Caco-2 (cell line): ENCODE results near the gene RAB28. TPM values are rescaled to one million over a fixed set of nuclear protein-coding genes. Genes with fewer than 3 reads are reported as not detected.

Source experiments
- BruUV-seq: library from RNA; stranded (reverse); fragments of 400-500 nt; replicated peaks from 2 replicates; lab custom pipeline; 2021; lab: Mats Ljungman, UMichigan
- CTCF ChIA-PET: fragments of 300-600 bp; sonication (Branson Sonifier 250); formaldehyde crosslinking; loops from one replicate; lab custom pipeline; 2022; ENCODE audit warnings: antibody characterized with exemption; lab: Charles Lee
- POLR2A ChIA-PET: fragments of 300-600 bp; sonication (Branson Sonifier 250); formaldehyde crosslinking; loops from one replicate; lab custom pipeline; 2022; ENCODE audit warnings: antibody characterized with exemption; lab: Charles Lee
- DNase-seq, 2 experiments: peaks; one replicate each; pipeline versions ENCODE4 v3.0.0 to v3.0.0-alpha.2; 2020 to 2022
- H3K27me3 ChIP-seq: replicated peaks from 2 replicates; pipeline ENCODE4 v1.6.0; 2011; ENCODE audit warnings: low read length; ENCODE audit not compliant: control insufficient read depth, insufficient read depth
- H3K36me3 ChIP-seq: 2 replicates; pipeline ENCODE4 v1.5.1; 2011; ENCODE audit warnings: low read length; ENCODE audit not compliant: control insufficient read depth, insufficient read depth
- H3K4me1 ChIP-seq: fragments of 250-450 bp; sonication (Bioruptor Pico); 2 replicates; pipeline ENCODE4 v1.5.1; 2020; ENCODE audit warnings: mild to moderate bottlenecking
- H3K4me3 ChIP-seq: 2 replicates; pipeline ENCODE4 v1.5.1; 2011; ENCODE audit warnings: low read depth, mild to moderate bottlenecking, control low read depth, low read length
- H3K9me3 ChIP-seq: fragments of 250-450 bp; sonication (Bioruptor Pico); 2 replicates; pipeline ENCODE4 v1.5.1; 2020; ENCODE audit warnings: mild to moderate bottlenecking, moderate library complexity
- H3K27ac Mint-ChIP-seq: one replicate; pipeline ENCODE4 v1.8.0; 2022; ENCODE audit warnings: mixed read lengths; ENCODE audit not compliant: unreplicated experiment
- H3K27me3 Mint-ChIP-seq: one replicate; pipeline ENCODE4 v1.8.0; 2022; ENCODE audit warnings: mixed read lengths; ENCODE audit not compliant: insufficient read depth, unreplicated experiment
- H3K36me3 Mint-ChIP-seq: one replicate; pipeline ENCODE4 v1.8.0; 2022; ENCODE audit warnings: mild to moderate bottlenecking, mixed read lengths; ENCODE audit not compliant: insufficient read depth, unreplicated experiment
- H3K4me1 Mint-ChIP-seq: one replicate; pipeline ENCODE4 v1.8.0; 2022; ENCODE audit warnings: low read depth, mixed read lengths; ENCODE audit not compliant: unreplicated experiment
- H3K4me3 Mint-ChIP-seq: one replicate; pipeline ENCODE4 v1.8.0; 2022; ENCODE audit warnings: mild to moderate bottlenecking, moderate library complexity, mixed read lengths; ENCODE audit not compliant: unreplicated experiment
- H3K9me3 Mint-ChIP-seq: one replicate; pipeline ENCODE4 v1.8.0; 2022; ENCODE audit warnings: mixed read lengths; ENCODE audit not compliant: unreplicated experiment
- intact Hi-C: fragments of 100-400 bp; cut with micrococcal nuclease; formaldehyde crosslinking; loops from one replicate; pipeline ENCODE4 v1.10.0; 2022; ENCODE audit not compliant: unreplicated experiment
- total RNA-seq: library from RNA; stranded (reverse); gene quantifications from 2 replicates; pipeline ENCODE4 v1.2.3, GENCODE V29; 2022
- TF ChIP-seq, protein P1 (sequence below), 2 experiments: fragments of 200-600 bp in 1 of 2; IDR thresholded peaks; 1 replicate in 1 of 2; 2 replicates in 1 of 2; pipeline versions ENCODE4 v1.5.1 to v1.8.0; 2011 to 2022; ENCODE audit warnings: antibody characterized with exemption in 1 of 2, control low read depth in 1 of 2, inconsistent platforms in 1 of 2, low read depth in 1 of 2, low read length in 1 of 2, mild to moderate bottlenecking in 1 of 2, moderate library complexity in 1 of 2; ENCODE audit not compliant: insufficient read depth in 1 of 2, severe bottlenecking in 1 of 2, unreplicated experiment in 1 of 2

Gene RAB28
- total RNA-seq, 1 experiment from 2014 or later: 14.5 TPM

DNA sequence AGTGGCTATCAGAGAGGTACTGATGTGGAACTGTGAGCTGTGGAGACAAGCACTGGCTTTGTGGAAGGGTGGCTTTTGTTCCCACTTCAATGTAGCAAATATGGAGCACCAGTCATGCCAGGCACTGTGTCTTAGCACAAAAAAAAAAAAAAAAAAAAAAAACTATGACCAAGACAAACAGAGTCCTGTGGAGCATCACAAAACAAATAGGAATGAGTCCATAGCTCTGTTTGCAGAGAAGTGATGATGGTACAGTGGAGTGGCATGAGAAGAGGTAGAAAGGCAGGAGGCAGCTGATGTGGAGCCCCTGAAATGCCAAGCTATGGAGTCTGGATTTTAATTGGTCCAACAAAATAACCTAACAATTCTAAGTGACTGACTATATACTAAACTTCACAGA is 116.9 kb downstream of the RAB28 start:
- intact Hi-C loops: no loop called here
- DNase-seq: no peak
- Mint-ChIP-seq H3K27me3 (no peaks in the 10 kb centered on the region), H3K27ac (no peak overlapping the region), H3K36me3 (peaks cover 4% of the 10 kb centered on the region), H3K9me3 (no peaks in the 10 kb centered on the region), H3K4me3 (no peak overlapping the region), H3K4me1 (no peaks in the 10 kb centered on the region)
- ChIA-PET CTCF (no interaction called here), POLR2A (no interaction called here)
- H3K36me3 ChIP-seq: no peaks in the 10 kb centered on the region
- no peak overlapping the region for H3K4me3 ChIP-seq
- no peaks in the 10 kb centered on the region for H3K9me3 ChIP-seq
- no peaks in the 10 kb centered on the region for H3K27me3 ChIP-seq
- no TSS peak for BruUV-seq
- TF ChIP-seq, protein P1, sequence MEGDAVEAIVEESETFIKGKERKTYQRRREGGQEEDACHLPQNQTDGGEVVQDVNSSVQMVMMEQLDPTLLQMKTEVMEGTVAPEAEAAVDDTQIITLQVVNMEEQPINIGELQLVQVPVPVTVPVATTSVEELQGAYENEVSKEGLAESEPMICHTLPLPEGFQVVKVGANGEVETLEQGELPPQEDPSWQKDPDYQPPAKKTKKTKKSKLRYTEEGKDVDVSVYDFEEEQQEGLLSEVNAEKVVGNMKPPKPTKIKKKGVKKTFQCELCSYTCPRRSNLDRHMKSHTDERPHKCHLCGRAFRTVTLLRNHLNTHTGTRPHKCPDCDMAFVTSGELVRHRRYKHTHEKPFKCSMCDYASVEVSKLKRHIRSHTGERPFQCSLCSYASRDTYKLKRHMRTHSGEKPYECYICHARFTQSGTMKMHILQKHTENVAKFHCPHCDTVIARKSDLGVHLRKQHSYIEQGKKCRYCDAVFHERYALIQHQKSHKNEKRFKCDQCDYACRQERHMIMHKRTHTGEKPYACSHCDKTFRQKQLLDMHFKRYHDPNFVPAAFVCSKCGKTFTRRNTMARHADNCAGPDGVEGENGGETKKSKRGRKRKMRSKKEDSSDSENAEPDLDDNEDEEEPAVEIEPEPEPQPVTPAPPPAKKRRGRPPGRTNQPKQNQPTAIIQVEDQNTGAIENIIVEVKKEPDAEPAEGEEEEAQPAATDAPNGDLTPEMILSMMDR (IDR thresholded peaks at IDR 0.05; ENCODE audit: insufficient read depth in 1 of 2, low read depth in 1 of 2, low read length in 1 of 2, severe bottlenecking in 1 of 2, unreplicated experiment in 1 of 2): no peak
- no peaks in the 10 kb centered on the region for H3K4me1 ChIP-seq

GRCh38 chr4:13365195-13365594 is 118.9 kb downstream of the RAB28 start:
- intact Hi-C loops: no loop called here
- Histone ChIP-seq H3K27me3 (no peaks in the 10 kb centered on the region), H3K36me3 (no peaks in the 10 kb centered on the region), H3K4me3 (no peak overlapping the region), H3K4me1 (no peaks in the 10 kb centered on the region), H3K9me3 (no peaks in the 10 kb centered on the region)
- TF ChIP-seq, protein P1 (IDR thresholded peaks at IDR 0.05; ENCODE audit: insufficient read depth in 1 of 2, low read depth in 1 of 2, low read length in 1 of 2, severe bottlenecking in 1 of 2, unreplicated experiment in 1 of 2): no peak
- Mint-ChIP-seq H3K4me3 (no peak overlapping the region), H3K9me3 (no peaks in the 10 kb centered on the region), H3K27ac (no peak overlapping the region), H3K27me3 (no peaks in the 10 kb centered on the region), H3K4me1 (no peaks in the 10 kb centered on the region), H3K36me3 (peaks cover 6% of the 10 kb centered on the region)
- DNase-seq: no peak
- ChIA-PET POLR2A (no interaction called here), CTCF (no interaction called here)
- BruUV-seq: no TSS peak

- Mint-ChIP-seq H3K27ac (no peak overlapping the region), H3K27me3 (no peaks in the 10 kb centered on the region), H3K4me3 (no peak overlapping the region), H3K36me3 (peaks cover 6% of the 10 kb centered on the region), H3K9me3 (no peaks in the 10 kb centered on the region), H3K4me1 (no peaks in the 10 kb centered on the region)
- ChIA-PET CTCF (no interaction called here), POLR2A (no interaction called here)
- TF ChIP-seq, protein P1 (IDR thresholded peaks at IDR 0.05; ENCODE audit: insufficient read depth in 1 of 2, low read depth in 1 of 2, low read length in 1 of 2, severe bottlenecking in 1 of 2, unreplicated experiment in 1 of 2): no peak
- H3K9me3 ChIP-seq: no peaks in the 10 kb centered on the region
- intact Hi-C loops: no loop called here
- H3K27me3 ChIP-seq: no peaks in the 10 kb centered on the region
- H3K4me1 ChIP-seq: no peaks in the 10 kb centered on the region
- H3K4me3 ChIP-seq: no peak overlapping the region
- no TSS peak for BruUV-seq
- no peak for DNase-seq
- H3K36me3 ChIP-seq: no peaks in the 10 kb centered on the region
Observed at GRCh38 chr4:13364653-13365052, 119.5 kb downstream of the RAB28 start.
